HEK293T (cell line): ENCODE measurements around the gene TACC2.
"Not testable (repeated sequence)": the region's sequence is repeated elsewhere in the genome, so short reads cannot be mapped to it uniquely, and the experiment has no call there.

Experiments
- CTCF ChIA-PET: fragments of 350-600 bp; formaldehyde crosslinking; extraction: SDS; loops from one replicate; lab custom pipeline; 2021; ENCODE audit warnings: antibody characterized with exemption, inconsistent platforms; lab: Yijun Ruan, JAX
- POLR2A ChIA-PET: fragments of 350-600 bp; formaldehyde crosslinking; extraction: SDS; loops from one replicate; lab custom pipeline; 2020; ENCODE audit warnings: antibody characterized with exemption, inconsistent platforms; lab: Yijun Ruan, JAX
- DNase-seq: peaks from one replicate; pipeline ENCODE4 v3.0.0; 2012; ENCODE audit warnings: mixed read lengths; ENCODE audit errors: extremely low spot score
- ARNT ChIP-seq: fragments of 450-650 bp; IDR thresholded peaks from 2 replicates; pipeline ENCODE4 v1.6.1; 2017; ENCODE audit warnings: mild to moderate bottlenecking
- BHLHE40 ChIP-seq: fragments of 450-650 bp; IDR thresholded peaks from 2 replicates; pipeline ENCODE4 v1.6.1; 2016; ENCODE audit warnings: mild to moderate bottlenecking, moderate library complexity, borderline replicate concordance
- CTBP1 ChIP-seq: fragments of 450-650 bp; IDR thresholded peaks from 2 replicates; pipeline ENCODE4 v1.6.1; 2016; ENCODE audit warnings: borderline replicate concordance
- ELF4 ChIP-seq: fragments of 450-650 bp; IDR thresholded peaks from 2 replicates; pipeline ENCODE4 v1.6.1; 2017; ENCODE audit warnings: antibody characterized with exemption
- FOXA1 ChIP-seq: fragments of 450-650 bp; IDR thresholded peaks from 2 replicates; pipeline ENCODE4 v1.6.1; 2016; ENCODE audit warnings: mild to moderate bottlenecking
- FOXK2 ChIP-seq: fragments of 450-650 bp; IDR thresholded peaks from 2 replicates; pipeline ENCODE4 v1.6.1; 2016; ENCODE audit warnings: mild to moderate bottlenecking
- FOXM1 ChIP-seq: fragments of 450-650 bp; IDR thresholded peaks from 2 replicates; pipeline ENCODE4 v1.6.1; 2017; ENCODE audit warnings: mild to moderate bottlenecking, borderline replicate concordance
- HDGF ChIP-seq: fragments of 450-650 bp; IDR thresholded peaks from 2 replicates; pipeline ENCODE4 v1.6.1; 2017; ENCODE audit warnings: antibody characterized with exemption, borderline replicate concordance
- L3MBTL2 ChIP-seq: fragments of 450-650 bp; conservative IDR thresholded peaks from 2 replicates; pipeline ENCODE4 v1.6.1; 2016; ENCODE audit warnings: mild to moderate bottlenecking
- LEF1 ChIP-seq: fragments of 450-650 bp; IDR thresholded peaks from 2 replicates; pipeline ENCODE4 v1.6.1; 2017; ENCODE audit warnings: mild to moderate bottlenecking, borderline replicate concordance
- NFRKB ChIP-seq: fragments of 450-650 bp; IDR thresholded peaks from 2 replicates; pipeline ENCODE4 v1.6.1; 2016; ENCODE audit warnings: mild to moderate bottlenecking, moderate library complexity
- PKNOX1 ChIP-seq: fragments of 450-650 bp; IDR thresholded peaks from 2 replicates; pipeline ENCODE4 v1.6.1; 2016
- SP1 ChIP-seq: fragments of 450-650 bp; IDR thresholded peaks from 2 replicates; pipeline ENCODE4 v1.6.1; 2017
- SUZ12 ChIP-seq: fragments of 450-650 bp; IDR thresholded peaks from 2 replicates; pipeline ENCODE4 v1.6.1; 2016; ENCODE audit warnings: mild to moderate bottlenecking
- TARDBP ChIP-seq: fragments of 450-650 bp; IDR thresholded peaks from 2 replicates; pipeline ENCODE4 v1.6.1; 2016
- ZNF384 ChIP-seq: fragments of 450-650 bp; IDR thresholded peaks from 2 replicates; pipeline ENCODE4 v1.6.1; 2016

Gene TACC2

GRCh38 chr10:122199689-122200088 is 210.7 kb downstream of the TACC2 start:
- ChIA-PET CTCF (no interaction called here), POLR2A (no interaction called here)

GRCh38 chr10:122201401-122201800 is 212.4 kb downstream of the TACC2 start:
- POLR2A ChIA-PET: no interaction called here
- no peak for DNase-seq
- TF ChIP-seq FOXM1: no peak
- no peak for TF ChIP-seq NFRKB
- TF ChIP-seq CTBP1: no peak
- no peak for TF ChIP-seq FOXK2
- no peak for TF ChIP-seq ZNF384
- no peak for TF ChIP-seq ELF4
- no peak for TF ChIP-seq SP1
- TF ChIP-seq ARNT: no peak
- TF ChIP-seq PKNOX1: no peak
- TF ChIP-seq FOXA1: no peak
- no peak for TF ChIP-seq LEF1
- no peak for TF ChIP-seq SUZ12
- no peak for TF ChIP-seq TARDBP
- TF ChIP-seq BHLHE40: no peak
- TF ChIP-seq L3MBTL2: no peak
- no peak for TF ChIP-seq HDGF
- CTCF ChIA-PET: no interaction called here

More at GRCh38 chr10:122199689-122200088, 210.7 kb downstream of the TACC2 start:
- no peak for DNase-seq
- TF ChIP-seq TARDBP: no peak
- TF ChIP-seq FOXK2: no peak
- TF ChIP-seq CTBP1: no peak
- no peak for TF ChIP-seq FOXA1
- no peak for TF ChIP-seq HDGF
- no peak for TF ChIP-seq ARNT
- TF ChIP-seq PKNOX1: no peak
- TF ChIP-seq SP1: no peak
- TF ChIP-seq ZNF384: no peak
- no peak for TF ChIP-seq L3MBTL2

- CTCF ChIA-PET, POLR2A ChIA-PET: not testable (repeated sequence)
Measured at GRCh38 chr10:122203180-122203579, 214.2 kb downstream of the TACC2 start.

GRCh38 chr10:122204691-122205489 is 215.9 kb downstream of the TACC2 start:
- CTCF ChIA-PET: interaction anchor here (1.0 kb wide), 1 partner anchor 63 kb away, joined by 5 read pairs; no protein-coding TSS in a partner anchor
- no peak for DNase-seq
- POLR2A ChIA-PET: no interaction called here
- no peak for TF ChIP-seq BHLHE40
- TF ChIP-seq ZNF384: no peak
- TF ChIP-seq L3MBTL2: no peak

More at GRCh38 chr10:122203180-122203579, 214.2 kb downstream of the TACC2 start:
- not testable (repeated sequence) for DNase-seq

- DNase-seq: no peak
- TF ChIP-seq BHLHE40: no peak
- no peak for TF ChIP-seq FOXK2
- no peak for TF ChIP-seq FOXM1
- no peak for TF ChIP-seq ZNF384
- no peak for TF ChIP-seq NFRKB
- TF ChIP-seq PKNOX1: no peak
- TF ChIP-seq SP1: no peak
- TF ChIP-seq HDGF: no peak
- no peak for TF ChIP-seq ARNT
- no peak for TF ChIP-seq L3MBTL2
- TF ChIP-seq SUZ12: no peak
- TF ChIP-seq FOXA1: no peak
- TF ChIP-seq TARDBP: no peak
- no peak for TF ChIP-seq LEF1
- ChIA-PET CTCF (no interaction called here), POLR2A (no interaction called here)
Measured at GRCh38 chr10:122206471-122207065, 217.6 kb downstream of the TACC2 start.

- POLR2A ChIA-PET: no interaction called here
- CTCF ChIA-PET: no interaction called here
- DNase-seq: no peak
- no peak for TF ChIP-seq FOXA1
- TF ChIP-seq ZNF384: no peak
- no peak for TF ChIP-seq LEF1
- TF ChIP-seq FOXK2: no peak
- TF ChIP-seq ARNT: no peak
- TF ChIP-seq HDGF: no peak
- no peak for TF ChIP-seq SUZ12
- TF ChIP-seq L3MBTL2: no peak
- TF ChIP-seq SP1: no peak
Measured at GRCh38 chr10:122207163-122207562, 218.2 kb downstream of the TACC2 start.
